ENCODE data around the gene FOXL2NB. TPM values are rescaled to one million over a fixed set of nuclear protein-coding genes. Genes with fewer than 3 reads are reported as not detected.
A peak's percentile ranks its signal among the peaks of the same experiment; 100 is the strongest.

Gene FOXL2NB
- total and polyA plus RNA-seq, 2 of the 13 experiments (the other 11 are each of a cell fraction or from before 2014, with no cell fraction given) = not detected

DNA sequence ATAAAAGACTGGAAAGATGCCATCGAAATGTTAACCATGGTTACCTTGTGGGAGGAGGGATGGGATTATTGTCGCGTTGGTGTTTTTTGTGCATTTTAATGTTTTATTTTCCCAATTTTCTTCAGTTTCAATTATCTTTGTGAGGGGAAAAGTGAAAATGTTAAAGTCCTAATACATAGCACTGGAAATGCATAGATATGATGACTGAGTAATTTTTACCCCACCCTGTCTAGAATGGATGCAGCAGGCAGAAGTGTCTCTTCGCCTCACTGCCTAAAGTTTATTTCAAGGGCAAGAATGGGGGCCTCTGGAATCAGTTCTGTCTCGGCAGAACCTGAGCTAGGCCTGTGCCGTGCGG lies 11.5 kb upstream of the FOXL2NB start:
- H2AFZ ChIP-seq (ENCODE audit: low read length) = no peak overlapping the region
- intact Hi-C loops (cut with micrococcal nuclease; ENCODE audit: unreplicated experiment) = loop anchor here (5.0 kb wide), 1 partner anchor 1307 kb away; no protein-coding TSS in a partner anchor
- ChIA-PET CTCF (ENCODE audit: low intra/inter-chr PET ratio, low total read pairs) (interaction anchor here (1.3 kb wide), 1 partner anchor 518 kb away, joined by 3 read pairs; no protein-coding TSS in a partner anchor), POLR2A (interaction anchor here (1.0 to 1.4 kb wide), 3 partner anchors 12 to 341 kb away, joined by 3 to 10 read pairs (median 7); partner anchors contain the start of gene CEP70)
- peak overlapping the region; percentile 93 for H3K4me2 ChIP-seq (ENCODE audit: low read depth, low read length)
- no peaks in the 10 kb centered on the region for H4K20me1 ChIP-seq (ENCODE audit: insufficient read depth, low read length)
- peaks cover 37% of the 10 kb centered on the region for H3K4me1 ChIP-seq (ENCODE audit: insufficient read depth, low read length)
- 49% methylated on average over 7 of the region's 7 CpGs for WGBS (ENCODE audit: low lambda C conversion rate)
- no peak overlapping the region; the same call in 1 of the 2 replicates for H3K9ac ChIP-seq (ENCODE audit: insufficient read depth, low read depth, low read length)
- ATAC-seq (no peak), DNase-seq (ENCODE audit: low spot score) (no peak), FAIRE-seq (no peak)
- no peaks in the 10 kb centered on the region for H3K9me3 ChIP-seq (ENCODE audit: low read length)
- no TSS peak for BruUV-seq (replicated peaks)
- no peak overlapping the region for H3K27ac ChIP-seq (ENCODE audit: extremely low read length, insufficient read depth, low read length)
- H3K27me3 ChIP-seq (ENCODE audit: control insufficient read depth in 1 of 2, insufficient read depth in 2 of 2, low read length in 2 of 2) = peaks cover 18 to 58% of the 10 kb centered on the region in 2 experiments; a peak in 4 of 5 replicates
- no peaks in the 10 kb centered on the region for H3K36me3 ChIP-seq (replicated peaks in 1 of 2; ENCODE audit: control insufficient read depth in 1 of 2, insufficient read depth in 2 of 2, low read length in 2 of 2)
- TF ChIP-seq MAFK (conservative IDR thresholded peaks at IDR 0.05 in 1 of 2, IDR thresholded peaks at IDR 0.05 in 1 of 2; ENCODE audit: low read length in 2 of 2) = peak; percentile 26 to 53; a peak in 3 of 4 replicates
- TF ChIP-seq MYNN (CRISPR knock-in tag; IDR thresholded peaks at IDR 0.05; ENCODE audit: low read depth) = no peak
- no peak for TF ChIP-seq MTF2 (CRISPR knock-in tag; IDR thresholded peaks at IDR 0.05; ENCODE audit: borderline replicate concordance)
- TF ChIP-seq ZUFSP (CRISPR knock-in tag; IDR thresholded peaks at IDR 0.05; ENCODE audit: borderline replicate concordance) = no peak
- TF ChIP-seq, protein P1, sequence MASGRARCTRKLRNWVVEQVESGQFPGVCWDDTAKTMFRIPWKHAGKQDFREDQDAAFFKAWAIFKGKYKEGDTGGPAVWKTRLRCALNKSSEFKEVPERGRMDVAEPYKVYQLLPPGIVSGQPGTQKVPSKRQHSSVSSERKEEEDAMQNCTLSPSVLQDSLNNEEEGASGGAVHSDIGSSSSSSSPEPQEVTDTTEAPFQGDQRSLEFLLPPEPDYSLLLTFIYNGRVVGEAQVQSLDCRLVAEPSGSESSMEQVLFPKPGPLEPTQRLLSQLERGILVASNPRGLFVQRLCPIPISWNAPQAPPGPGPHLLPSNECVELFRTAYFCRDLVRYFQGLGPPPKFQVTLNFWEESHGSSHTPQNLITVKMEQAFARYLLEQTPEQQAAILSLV (CRISPR knock-in tag; IDR thresholded peaks at IDR 0.05; ENCODE audit: borderline replicate concordance) = no peak
- in situ Hi-C loops (cut with HindIII; ENCODE audit: extremely low pct_ligation_motif_present, low pct_unique_long_range_greater_than_20kb) = loop anchor here (5.0 kb wide), 3 partner anchors 42 to 392 kb away; no protein-coding TSS in a partner anchor
- H3K79me2 ChIP-seq (ENCODE audit: insufficient read depth, low read length) = no peaks in the 10 kb centered on the region
- peak overlapping the region; percentile 22 to 71 (median 43); a peak in 5 of 6 replicates for H3K4me3 ChIP-seq (replicated peaks in 1 of 3; ENCODE audit: insufficient read depth in 1 of 3, low read depth in 2 of 3, low read length in 3 of 3)

All from HepG2 (cell line).